PC-9 (cell line): Measurements from ENCODE around the gene NUTM1. TPM values are rescaled to one million over a fixed set of nuclear protein-coding genes. Genes with fewer than 3 reads are reported as not detected.
"Not testable (repeated sequence)": the region's sequence is repeated elsewhere in the genome, so short reads cannot be mapped to it uniquely, and the experiment has no call there.

ENCODE experiments used
- BruUV-seq: library from RNA; stranded (reverse); fragments of 400-500 nt; replicated peaks from 2 replicates; lab custom pipeline; 2021; lab: Mats Ljungman, UMichigan
- CTCF ChIA-PET: fragments of 300-600 bp; sonication (Branson Sonifier 250); formaldehyde crosslinking; loops from one replicate; lab custom pipeline; 2022; ENCODE audit warnings: antibody characterized with exemption; lab: Charles Lee
- POLR2A ChIA-PET: fragments of 300-600 bp; sonication (Branson Sonifier 250); formaldehyde crosslinking; loops from one replicate; lab custom pipeline; 2022; ENCODE audit warnings: antibody characterized with exemption; ENCODE audit not compliant: unreplicated experiment; lab: Charles Lee
- DNase-seq, 2 experiments: peaks; one replicate each; pipeline versions ENCODE4 v3.0.0 to v3.0.0-alpha.2; 2015 to 2022; ENCODE audit warnings: mixed read lengths in 1 of 2
- H2AFZ ChIP-seq: fragments of 200-600 bp; sonication (generic); 2 replicates; pipeline ENCODE4 v1.8.1; 2017; ENCODE audit warnings: antibody characterized with exemption
- H3F3A ChIP-seq: fragments of 200-600 bp; sonication (generic); 2 replicates; pipeline ENCODE4 v1.8.1; 2017; ENCODE audit warnings: antibody characterized with exemption, mild to moderate bottlenecking, low read depth; ENCODE audit not compliant: insufficient read depth
- H3K27ac ChIP-seq: fragments of 200-600 bp; sonication (generic); 2 replicates; pipeline ENCODE4 v1.6.1; 2016; ENCODE audit warnings: mixed run types
- H3K27me3 ChIP-seq: fragments of 200-600 bp; sonication (generic); 2 replicates; pipeline ENCODE4 v1.6.1; 2016; ENCODE audit warnings: low read depth, mixed run types; ENCODE audit not compliant: insufficient read depth
- H3K36me3 ChIP-seq: fragments of 200-600 bp; sonication (generic); 2 replicates; pipeline ENCODE4 v1.6.1; 2016; ENCODE audit warnings: low read depth, mixed run types
- H3K4me1 ChIP-seq: fragments of 200-600 bp; sonication (generic); replicated peaks from 2 replicates; pipeline ENCODE4 v1.6.1; 2016; ENCODE audit warnings: mixed run types; ENCODE audit not compliant: insufficient read depth
- H3K4me2 ChIP-seq: fragments of 200-600 bp; sonication (generic); 2 replicates; pipeline ENCODE4 v1.6.1; 2017; ENCODE audit warnings: mixed run types
- H3K4me3 ChIP-seq: fragments of 200-600 bp; sonication (generic); 2 replicates; pipeline ENCODE4 v1.6.1; 2016; ENCODE audit warnings: mixed run types
- H3K79me2 ChIP-seq: fragments of 200-600 bp; sonication (generic); 2 replicates; pipeline ENCODE4 v1.6.1; 2017; ENCODE audit warnings: low read depth, mixed run types
- H3K9me2 ChIP-seq: fragments of 200-600 bp; sonication (generic); 2 replicates; pipeline ENCODE4 v1.8.1; 2017; ENCODE audit warnings: mild to moderate bottlenecking; ENCODE audit not compliant: insufficient read depth
- H3K9me3 ChIP-seq: fragments of 200-600 bp; sonication (generic); 2 replicates; pipeline ENCODE4 v1.8.1; 2016; ENCODE audit warnings: low read depth; ENCODE audit not compliant: insufficient read depth
- H4K20me1 ChIP-seq: fragments of 200-600 bp; sonication (generic); 2 replicates; pipeline ENCODE4 v1.8.1; 2017; ENCODE audit not compliant: insufficient read depth
- EZH2 ChIP-seq: fragments of 200-600 bp; sonication (generic); IDR thresholded peaks from 2 replicates; pipeline ENCODE4 v1.8.0; 2017; ENCODE audit warnings: antibody characterized with exemption, low read depth
- intact Hi-C: fragments of 100-400 bp; cut with micrococcal nuclease; formaldehyde crosslinking; loops from one replicate; pipeline ENCODE4 v1.10.0; 2022; ENCODE audit not compliant: unreplicated experiment
- total RNA-seq: library from RNA; stranded (reverse); gene quantifications from 2 replicates; pipeline ENCODE4 v1.2.3, GENCODE V29; 2021
- TF ChIP-seq, protein P1 (sequence below): fragments of 200-600 bp; sonication (generic); conservative IDR thresholded peaks from 2 replicates; pipeline ENCODE4 v1.6.1; 2017; ENCODE audit warnings: mixed run types, antibody characterized with exemption, mild to moderate bottlenecking, moderate library complexity

Gene NUTM1
- total RNA-seq, 1 experiment from 2014 or later, result not detected

- no peaks in the 10 kb centered on the region for H4K20me1 ChIP-seq
- BruUV-seq, result no TSS peak
- intact Hi-C loops, result no loop called here
- H3K9me2 ChIP-seq, result no peaks in the 10 kb centered on the region
- ChIA-PET POLR2A (no interaction called here), CTCF (no interaction called here)
- no peaks in the 10 kb centered on the region for H3K27me3 ChIP-seq
- no peak overlapping the region for H3K4me3 ChIP-seq
- H3K27ac ChIP-seq, result no peak overlapping the region
- DNase-seq, result no peak
- no peak for TF ChIP-seq EZH2
- TF ChIP-seq, protein P1, sequence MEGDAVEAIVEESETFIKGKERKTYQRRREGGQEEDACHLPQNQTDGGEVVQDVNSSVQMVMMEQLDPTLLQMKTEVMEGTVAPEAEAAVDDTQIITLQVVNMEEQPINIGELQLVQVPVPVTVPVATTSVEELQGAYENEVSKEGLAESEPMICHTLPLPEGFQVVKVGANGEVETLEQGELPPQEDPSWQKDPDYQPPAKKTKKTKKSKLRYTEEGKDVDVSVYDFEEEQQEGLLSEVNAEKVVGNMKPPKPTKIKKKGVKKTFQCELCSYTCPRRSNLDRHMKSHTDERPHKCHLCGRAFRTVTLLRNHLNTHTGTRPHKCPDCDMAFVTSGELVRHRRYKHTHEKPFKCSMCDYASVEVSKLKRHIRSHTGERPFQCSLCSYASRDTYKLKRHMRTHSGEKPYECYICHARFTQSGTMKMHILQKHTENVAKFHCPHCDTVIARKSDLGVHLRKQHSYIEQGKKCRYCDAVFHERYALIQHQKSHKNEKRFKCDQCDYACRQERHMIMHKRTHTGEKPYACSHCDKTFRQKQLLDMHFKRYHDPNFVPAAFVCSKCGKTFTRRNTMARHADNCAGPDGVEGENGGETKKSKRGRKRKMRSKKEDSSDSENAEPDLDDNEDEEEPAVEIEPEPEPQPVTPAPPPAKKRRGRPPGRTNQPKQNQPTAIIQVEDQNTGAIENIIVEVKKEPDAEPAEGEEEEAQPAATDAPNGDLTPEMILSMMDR, result no peak
- H3K9me3 ChIP-seq, result no peaks in the 10 kb centered on the region
- no peak overlapping the region for H3K4me2 ChIP-seq
- H3K79me2 ChIP-seq, result no peaks in the 10 kb centered on the region
- H2AFZ ChIP-seq, result no peak overlapping the region
- H3K4me1 ChIP-seq, result no peaks in the 10 kb centered on the region
- no peaks in the 10 kb centered on the region for H3F3A ChIP-seq
- H3K36me3 ChIP-seq, result no peaks in the 10 kb centered on the region
Measured at GRCh38 chr15:34348735-34349300, 5.7 kb downstream of the NUTM1 start.

- no TSS peak for BruUV-seq
- POLR2A ChIA-PET, result no interaction called here
- DNase-seq, result no peak
- Histone ChIP-seq H4K20me1 (no peaks in the 10 kb centered on the region), H3K36me3 (no peaks in the 10 kb centered on the region), H3F3A (no peaks in the 10 kb centered on the region), H2AFZ (no peak overlapping the region), H3K4me3 (no peak overlapping the region), H3K4me2 (no peak overlapping the region), H3K79me2 (no peaks in the 10 kb centered on the region), H3K27ac (no peak overlapping the region), H3K9me2 (no peaks in the 10 kb centered on the region), H3K9me3 (no peaks in the 10 kb centered on the region), H3K4me1 (no peaks in the 10 kb centered on the region), H3K27me3 (no peaks in the 10 kb centered on the region)
- CTCF ChIA-PET, result no interaction called here
- intact Hi-C loops, result no loop called here
- TF ChIP-seq EZH2, result no peak
- TF ChIP-seq, protein P1, result no peak
Measured at GRCh38 chr15:34349769-34350168, 6.7 kb downstream of the NUTM1 start.

DNA sequence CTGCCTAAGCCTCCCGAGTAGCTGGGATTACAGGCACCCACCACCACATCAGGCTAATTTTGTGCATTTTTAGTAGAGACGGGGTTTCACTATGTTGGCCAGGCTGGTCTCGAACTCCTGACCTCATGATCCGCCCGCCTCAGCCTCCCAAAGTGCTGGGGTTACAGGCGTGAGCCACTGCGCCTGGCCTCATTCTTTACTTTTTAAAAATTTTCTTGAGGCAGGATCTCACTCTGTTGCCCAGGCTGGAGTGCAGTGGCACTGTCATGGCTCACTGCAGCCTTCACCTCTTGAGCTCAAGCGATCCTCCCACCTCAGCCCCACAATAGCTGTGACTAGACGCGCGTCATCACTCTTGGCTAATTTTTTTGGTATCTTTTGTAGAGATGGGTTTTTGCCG is 9.9 kb downstream of the NUTM1 start:
- intact Hi-C loops, H3K4me1 ChIP-seq, H3K27me3 ChIP-seq, H3K79me2 ChIP-seq, H3K4me3 ChIP-seq, POLR2A ChIA-PET, H3K27ac ChIP-seq, H3F3A ChIP-seq, H2AFZ ChIP-seq, H3K4me2 ChIP-seq, H4K20me1 ChIP-seq, CTCF ChIA-PET, H3K36me3 ChIP-seq, BruUV-seq, DNase-seq, H3K9me2 ChIP-seq, H3K9me3 ChIP-seq: not testable (repeated sequence)

GRCh38 chr15:34353627-34354026 is 10.5 kb downstream of the NUTM1 start:
- POLR2A ChIA-PET, result no interaction called here
- CTCF ChIA-PET, result no interaction called here
- no peaks in the 10 kb centered on the region for H3K27me3 ChIP-seq

More at GRCh38 chr15:34353627-34354026, 10.5 kb downstream of the NUTM1 start:
- no peak overlapping the region for H3K4me2 ChIP-seq
- TF ChIP-seq, protein P1, result no peak
- no peak for TF ChIP-seq EZH2
- no peaks in the 10 kb centered on the region for H3K9me2 ChIP-seq
- BruUV-seq, result no TSS peak
- no peaks in the 10 kb centered on the region for H3K4me1 ChIP-seq
- intact Hi-C loops, result no loop called here
- no peaks in the 10 kb centered on the region for H3F3A ChIP-seq
- no peaks in the 10 kb centered on the region for H3K36me3 ChIP-seq
- no peaks in the 10 kb centered on the region for H3K79me2 ChIP-seq
- H2AFZ ChIP-seq, result no peak overlapping the region
- no peak overlapping the region for H3K27ac ChIP-seq
- H3K9me3 ChIP-seq, result no peaks in the 10 kb centered on the region
- no peak overlapping the region for H3K4me3 ChIP-seq
- H4K20me1 ChIP-seq, result no peaks in the 10 kb centered on the region
- DNase-seq, result no peak
